ENCODE measurements around the gene HSD17B12.

- no peak for TF ChIP-seq CTCF (IDR thresholded peaks at IDR 0.05; ENCODE audit: borderline replicate concordance, extremely low read depth, low read length, poor library complexity, severe bottlenecking)
- TF ChIP-seq EZH2 (IDR thresholded peaks at IDR 0.05; ENCODE audit: borderline replicate concordance, low read depth, low read length, severe bottlenecking): no peak
Measured at GRCh38 chr11:43697679-43698078, 17.1 kb downstream of the HSD17B12 start.

Data from DND-41 (cell line).